ENCODE results near the gene NXPH1.

The NXPH1 gene

GRCh38 chr7:8585591-8585990 is 152.2 kb downstream of the NXPH1 start:
- H3K27me3 ChIP-seq (ENCODE audit: control insufficient read depth, insufficient read depth, low read length), result no peaks in the 10 kb centered on the region
- H3K9me3 ChIP-seq (ENCODE audit: control insufficient read depth, low read length), result no peaks in the 10 kb centered on the region
- no peaks in the 10 kb centered on the region for H3K4me1 ChIP-seq (ENCODE audit: control insufficient read depth, insufficient read depth, low read length)
- no peaks in the 10 kb centered on the region for H3K36me3 ChIP-seq (ENCODE audit: control insufficient read depth, insufficient read depth, low read length)
- no peak overlapping the region for H3K4me3 ChIP-seq (ENCODE audit: low read length)
- H3K9ac ChIP-seq (ENCODE audit: low read length), result no peak overlapping the region

DNA sequence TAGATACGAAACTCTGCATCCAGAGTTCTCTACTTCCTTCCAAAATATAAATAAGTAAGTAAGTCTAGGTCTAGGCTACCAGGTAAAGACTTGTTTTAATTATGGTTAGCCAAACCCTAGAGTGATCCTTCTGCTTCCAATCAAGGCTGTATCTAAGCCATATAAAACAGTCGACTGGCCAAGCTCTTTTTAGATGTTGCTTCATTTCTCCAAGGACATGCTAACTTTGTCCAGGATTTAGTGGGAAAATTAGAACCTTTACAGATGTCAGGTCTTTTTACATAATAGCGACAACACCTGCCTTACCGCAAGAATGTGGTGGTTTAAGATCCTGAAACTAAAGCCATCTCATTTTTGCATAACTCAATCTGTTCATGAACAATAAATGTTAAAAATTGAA is 156.8 kb downstream of the NXPH1 start:
- no peaks in the 10 kb centered on the region for H3K27me3 ChIP-seq (ENCODE audit: control insufficient read depth, insufficient read depth, low read length)
- no peaks in the 10 kb centered on the region for H3K36me3 ChIP-seq (ENCODE audit: control insufficient read depth, insufficient read depth, low read length)
- no peak overlapping the region for H3K4me3 ChIP-seq (ENCODE audit: low read length)
- no peaks in the 10 kb centered on the region for H3K4me1 ChIP-seq (ENCODE audit: control insufficient read depth, insufficient read depth, low read length)
- no peaks in the 10 kb centered on the region for H3K9me3 ChIP-seq (ENCODE audit: control insufficient read depth, low read length)
- H3K9ac ChIP-seq (ENCODE audit: low read length), result no peak overlapping the region

DNA sequence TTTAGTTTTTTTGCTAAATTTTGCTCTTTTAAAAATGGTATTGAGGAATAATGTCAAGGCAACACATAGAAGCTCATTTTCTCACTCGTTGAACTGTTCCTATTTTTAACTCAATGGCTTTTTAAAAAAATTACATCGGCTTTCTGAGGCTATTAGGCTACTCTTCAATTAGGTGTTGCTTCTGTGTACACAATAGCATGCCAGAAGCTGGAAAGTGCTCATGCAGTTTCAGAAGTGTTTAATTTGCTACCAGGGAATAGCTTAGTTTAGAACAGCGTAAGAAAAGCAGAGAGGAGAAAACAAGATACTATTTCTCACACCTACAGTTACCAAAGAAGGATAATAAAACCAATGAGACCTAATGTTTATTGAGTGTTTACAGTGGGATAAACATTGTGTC is 157.4 kb downstream of the NXPH1 start:
- Histone ChIP-seq H3K36me3 (ENCODE audit: control insufficient read depth, insufficient read depth, low read length) (no peaks in the 10 kb centered on the region), H3K9me3 (ENCODE audit: control insufficient read depth, low read length) (no peaks in the 10 kb centered on the region), H3K4me1 (ENCODE audit: control insufficient read depth, insufficient read depth, low read length) (no peaks in the 10 kb centered on the region), H3K4me3 (ENCODE audit: low read length) (no peak overlapping the region), H3K27me3 (ENCODE audit: control insufficient read depth, insufficient read depth, low read length) (no peaks in the 10 kb centered on the region), H3K9ac (ENCODE audit: low read length) (no peak overlapping the region)

GRCh38 chr7:8591289-8591688 is 157.9 kb downstream of the NXPH1 start:
- no peaks in the 10 kb centered on the region for H3K4me1 ChIP-seq (ENCODE audit: control insufficient read depth, insufficient read depth, low read length)
- H3K9me3 ChIP-seq (ENCODE audit: control insufficient read depth, low read length), result no peaks in the 10 kb centered on the region
- H3K36me3 ChIP-seq (ENCODE audit: control insufficient read depth, insufficient read depth, low read length), result no peaks in the 10 kb centered on the region
- no peaks in the 10 kb centered on the region for H3K27me3 ChIP-seq (ENCODE audit: control insufficient read depth, insufficient read depth, low read length)
- H3K4me3 ChIP-seq (ENCODE audit: low read length), result no peak overlapping the region
- no peak overlapping the region for H3K9ac ChIP-seq (ENCODE audit: low read length)

DNA sequence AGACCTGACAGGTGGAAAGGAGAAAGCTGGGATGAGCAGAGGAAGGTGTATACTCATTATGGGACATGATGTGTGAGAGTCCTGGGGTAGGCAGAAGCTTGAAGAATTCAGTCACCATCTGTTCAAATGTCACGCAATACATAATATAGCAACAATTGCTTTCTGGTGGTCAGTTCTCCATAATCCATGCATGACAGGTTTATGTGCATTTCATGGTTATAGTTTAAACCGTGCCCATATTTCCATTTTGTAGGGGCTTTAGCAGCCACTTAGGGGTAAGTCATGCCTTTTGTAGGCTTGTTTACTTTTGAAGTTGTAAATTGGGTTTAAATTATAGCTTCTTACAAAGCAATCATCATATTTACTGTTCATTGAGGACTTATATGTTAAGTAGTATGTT is 158.8 kb downstream of the NXPH1 start:
- Histone ChIP-seq H3K4me3 (ENCODE audit: low read length) (no peak overlapping the region), H3K27me3 (ENCODE audit: control insufficient read depth, insufficient read depth, low read length) (no peaks in the 10 kb centered on the region), H3K36me3 (ENCODE audit: control insufficient read depth, insufficient read depth, low read length) (no peaks in the 10 kb centered on the region), H3K9me3 (ENCODE audit: control insufficient read depth, low read length) (no peaks in the 10 kb centered on the region), H3K9ac (ENCODE audit: low read length) (no peak overlapping the region), H3K4me1 (ENCODE audit: control insufficient read depth, insufficient read depth, low read length) (no peaks in the 10 kb centered on the region)

GRCh38 chr7:8594115-8594514 is 160.7 kb downstream of the NXPH1 start:
- no peaks in the 10 kb centered on the region for H3K4me1 ChIP-seq (ENCODE audit: control insufficient read depth, insufficient read depth, low read length)
- no peak overlapping the region for H3K4me3 ChIP-seq (ENCODE audit: low read length)
- no peaks in the 10 kb centered on the region for H3K27me3 ChIP-seq (ENCODE audit: control insufficient read depth, insufficient read depth, low read length)
- no peaks in the 10 kb centered on the region for H3K9me3 ChIP-seq (ENCODE audit: control insufficient read depth, low read length)
- H3K36me3 ChIP-seq (ENCODE audit: control insufficient read depth, insufficient read depth, low read length), result no peaks in the 10 kb centered on the region
- no peak overlapping the region for H3K9ac ChIP-seq (ENCODE audit: low read length)

DNA sequence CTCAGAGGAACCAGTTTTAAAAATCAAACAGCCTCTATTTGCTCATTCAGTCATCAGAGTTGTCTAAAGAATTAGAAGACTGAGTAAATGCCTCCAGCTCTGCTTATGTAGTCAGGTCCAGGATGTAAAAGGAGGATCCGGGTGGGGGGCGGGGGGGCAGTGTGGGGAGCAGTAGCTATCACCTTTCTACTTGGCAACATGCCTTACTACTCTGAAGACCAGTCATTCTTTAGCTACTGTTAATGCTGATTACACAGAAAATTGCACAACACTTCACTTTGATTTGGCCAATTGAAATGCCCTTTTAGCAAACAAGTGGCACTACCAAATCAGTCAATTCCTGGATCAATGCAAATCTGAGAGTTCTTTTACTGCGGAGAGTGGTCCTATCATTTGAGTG is 164.2 kb downstream of the NXPH1 start:
- no peaks in the 10 kb centered on the region for H3K4me1 ChIP-seq (ENCODE audit: control insufficient read depth, insufficient read depth, low read length)
- no peaks in the 10 kb centered on the region for H3K36me3 ChIP-seq (ENCODE audit: control insufficient read depth, insufficient read depth, low read length)
- H3K27me3 ChIP-seq (ENCODE audit: control insufficient read depth, insufficient read depth, low read length), result no peaks in the 10 kb centered on the region
- no peak overlapping the region for H3K4me3 ChIP-seq (ENCODE audit: low read length)
- H3K9ac ChIP-seq (ENCODE audit: low read length), result no peak overlapping the region
- no peaks in the 10 kb centered on the region for H3K9me3 ChIP-seq (ENCODE audit: control insufficient read depth, low read length)

- Histone ChIP-seq H3K4me1 (ENCODE audit: control insufficient read depth, insufficient read depth, low read length) (no peaks in the 10 kb centered on the region), H3K9ac (ENCODE audit: low read length) (no peak overlapping the region), H3K36me3 (ENCODE audit: control insufficient read depth, insufficient read depth, low read length) (no peaks in the 10 kb centered on the region), H3K27me3 (ENCODE audit: control insufficient read depth, insufficient read depth, low read length) (no peaks in the 10 kb centered on the region), H3K4me3 (ENCODE audit: low read length) (no peak overlapping the region), H3K9me3 (ENCODE audit: control insufficient read depth, low read length) (no peaks in the 10 kb centered on the region)
Measured at GRCh38 chr7:8601121-8601520, 167.7 kb downstream of the NXPH1 start.

DNA sequence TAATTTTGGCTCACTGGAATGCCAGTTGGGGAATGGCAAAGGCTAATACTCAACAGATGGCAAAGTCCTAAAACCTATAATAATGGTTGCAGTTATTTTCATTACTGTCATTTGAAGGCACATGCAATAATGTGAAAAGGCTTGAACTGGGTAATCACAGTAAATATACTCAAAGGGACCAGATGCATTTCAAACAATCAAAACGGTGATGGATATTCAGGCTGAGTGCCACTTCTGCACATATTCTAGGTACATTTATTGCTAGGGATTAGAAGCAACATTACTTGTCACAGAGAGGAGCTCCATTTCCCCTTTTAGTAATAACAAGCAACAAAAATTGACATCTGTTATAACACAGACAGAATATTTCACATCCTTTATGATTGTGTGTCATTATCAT is 171.8 kb downstream of the NXPH1 start:
- no peaks in the 10 kb centered on the region for H3K36me3 ChIP-seq (ENCODE audit: control insufficient read depth, insufficient read depth, low read length)
- H3K4me3 ChIP-seq (ENCODE audit: low read length), result no peak overlapping the region
- no peaks in the 10 kb centered on the region for H3K27me3 ChIP-seq (ENCODE audit: control insufficient read depth, insufficient read depth, low read length)
- no peaks in the 10 kb centered on the region for H3K9me3 ChIP-seq (ENCODE audit: control insufficient read depth, low read length)
- no peaks in the 10 kb centered on the region for H3K4me1 ChIP-seq (ENCODE audit: control insufficient read depth, insufficient read depth, low read length)
- no peak overlapping the region for H3K9ac ChIP-seq (ENCODE audit: low read length)

DNA sequence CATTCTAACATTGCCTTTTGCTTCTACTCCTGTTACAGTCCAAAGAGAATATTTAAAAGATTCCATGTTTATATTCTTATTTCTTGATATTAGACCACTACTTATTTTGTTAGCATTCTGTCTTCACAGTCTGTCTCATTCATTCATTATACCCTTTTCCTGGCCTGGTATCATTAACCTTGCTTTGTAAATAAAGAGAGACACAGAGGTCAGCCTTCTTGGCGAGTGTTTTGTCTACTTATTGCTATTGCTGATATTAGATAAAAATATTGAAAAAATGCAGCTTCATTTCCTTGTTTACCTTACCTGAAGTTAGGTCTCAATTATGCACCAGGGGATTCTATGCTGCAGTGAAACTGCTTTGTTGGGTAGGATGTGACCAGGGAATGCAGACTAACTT is 179.2 kb downstream of the NXPH1 start:
- Histone ChIP-seq H3K9me3 (ENCODE audit: control insufficient read depth, low read length) (no peaks in the 10 kb centered on the region), H3K27me3 (ENCODE audit: control insufficient read depth, insufficient read depth, low read length) (no peaks in the 10 kb centered on the region), H3K4me1 (ENCODE audit: control insufficient read depth, insufficient read depth, low read length) (no peaks in the 10 kb centered on the region), H3K36me3 (ENCODE audit: control insufficient read depth, insufficient read depth, low read length) (no peaks in the 10 kb centered on the region), H3K9ac (ENCODE audit: low read length) (no peak overlapping the region), H3K4me3 (ENCODE audit: low read length) (no peak overlapping the region)

GRCh38 chr7:8613191-8613590 is 179.8 kb downstream of the NXPH1 start:
- H3K4me1 ChIP-seq (ENCODE audit: control insufficient read depth, insufficient read depth, low read length), result no peaks in the 10 kb centered on the region

DNA sequence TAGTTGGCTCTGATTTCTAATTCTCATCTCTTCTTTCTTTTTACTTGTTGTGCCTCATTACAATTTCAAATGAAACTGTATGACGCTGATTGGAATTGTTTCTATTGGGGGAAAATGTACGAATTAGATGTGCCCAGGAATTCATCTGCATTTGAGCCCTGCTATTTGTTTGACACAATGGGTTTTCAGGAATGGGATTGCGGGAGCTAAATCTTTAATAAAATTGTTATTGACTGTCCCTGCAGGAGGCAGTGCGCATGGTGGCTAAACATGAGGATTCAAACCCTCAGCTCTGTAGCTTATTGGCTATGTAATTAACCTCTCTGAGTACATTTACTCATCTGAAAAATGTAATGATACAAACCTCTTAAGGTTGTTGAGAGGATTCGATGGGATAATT is 181.6 kb downstream of the NXPH1 start:
- no peaks in the 10 kb centered on the region for H3K4me1 ChIP-seq (ENCODE audit: control insufficient read depth, insufficient read depth, low read length)
- H3K9me3 ChIP-seq (ENCODE audit: control insufficient read depth, low read length), result no peaks in the 10 kb centered on the region
- no peaks in the 10 kb centered on the region for H3K27me3 ChIP-seq (ENCODE audit: control insufficient read depth, insufficient read depth, low read length)
- no peak overlapping the region for H3K9ac ChIP-seq (ENCODE audit: low read length)
- no peak overlapping the region for H3K4me3 ChIP-seq (ENCODE audit: low read length)
- no peaks in the 10 kb centered on the region for H3K36me3 ChIP-seq (ENCODE audit: control insufficient read depth, insufficient read depth, low read length)

More at GRCh38 chr7:8613191-8613590, 179.8 kb downstream of the NXPH1 start:
- no peak overlapping the region for H3K9ac ChIP-seq (ENCODE audit: low read length)
- H3K27me3 ChIP-seq (ENCODE audit: control insufficient read depth, insufficient read depth, low read length), result no peaks in the 10 kb centered on the region
- H3K4me3 ChIP-seq (ENCODE audit: low read length), result no peak overlapping the region
- H3K36me3 ChIP-seq (ENCODE audit: control insufficient read depth, insufficient read depth, low read length), result no peaks in the 10 kb centered on the region
- H3K9me3 ChIP-seq (ENCODE audit: control insufficient read depth, low read length), result no peaks in the 10 kb centered on the region

DNA sequence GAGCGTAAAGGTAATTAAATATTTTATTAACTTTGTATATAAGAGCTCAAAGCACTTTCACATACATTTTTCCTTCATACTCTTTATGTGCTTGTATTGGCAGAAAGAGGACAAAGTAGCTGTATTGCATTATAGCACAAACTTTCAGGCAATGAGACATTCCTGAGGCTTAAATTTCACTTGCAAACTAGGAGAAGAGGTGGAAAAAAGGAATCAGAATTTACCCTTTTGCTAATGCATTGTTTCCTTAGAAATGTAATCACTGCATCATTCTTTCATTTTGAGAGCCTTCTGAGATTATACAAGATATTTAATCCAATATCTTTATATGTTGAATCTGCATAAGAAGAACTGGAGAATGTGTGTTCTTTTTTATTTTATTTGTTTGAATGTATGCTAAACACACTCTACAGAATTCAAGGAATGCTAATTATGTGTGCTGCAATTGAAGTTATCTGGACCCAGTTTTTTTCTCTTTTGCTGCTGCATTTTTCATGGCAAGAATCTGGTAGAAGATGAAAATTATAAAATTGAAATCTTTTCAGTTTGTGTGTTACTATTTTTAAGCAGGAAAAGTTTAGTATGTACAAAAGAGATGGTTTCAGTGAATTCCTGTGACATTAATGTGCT is 185.1 kb downstream of the NXPH1 start:
- Histone ChIP-seq H3K27me3 (ENCODE audit: control insufficient read depth, insufficient read depth, low read length) (no peaks in the 10 kb centered on the region), H3K9ac (ENCODE audit: low read length) (no peak overlapping the region), H3K36me3 (ENCODE audit: control insufficient read depth, insufficient read depth, low read length) (no peaks in the 10 kb centered on the region), H3K4me3 (ENCODE audit: low read length) (no peak overlapping the region), H3K9me3 (ENCODE audit: control insufficient read depth, low read length) (no peaks in the 10 kb centered on the region), H3K4me1 (ENCODE audit: control insufficient read depth, insufficient read depth, low read length) (no peaks in the 10 kb centered on the region)

Measured in mucosa of stomach (tissue), 1 donor.